Suprapubic skin (tissue), 4 donors: Measurements from ENCODE around the gene COMMD9.

Source experiments
- EP300 ChIP-seq: sonication (generic); formaldehyde crosslinking; IDR thresholded peaks from one replicate; pipeline ENCODE4 v1.6.1; 2017; ENCODE audit warnings: antibody characterized with exemption
- POLR2A ChIP-seq, 2 donors: fragments of 450-650 bp; IDR thresholded peaks; one replicate each; pipeline ENCODE4 v1.6.1; 2017; ENCODE audit warnings: antibody characterized with exemption in 2 of 2, mild to moderate bottlenecking in 2 of 2, moderate library complexity in 2 of 2
- POLR2AphosphoS5 ChIP-seq, 3 donors: sonication (generic); formaldehyde crosslinking; IDR thresholded peaks; one replicate each; pipeline ENCODE4 v1.6.1; 2017; ENCODE audit warnings: antibody characterized with exemption in 3 of 3
- TF ChIP-seq, protein P1 (sequence below), 2 donors: fragments of 200-600 bp in 1 of 2; fragments of 450-650 bp in 1 of 2; sonication (generic) in 1 of 2; IDR thresholded peaks; one replicate each; pipeline ENCODE4 v1.5.1; 2016 to 2019; ENCODE audit warnings: antibody characterized with exemption in 2 of 2, mild to moderate bottlenecking in 1 of 2, moderate library complexity in 1 of 2

GRCh38 chr11:36268337-36268985 is 20.8 kb downstream of the COMMD9 start:
- TF ChIP-seq, protein P1, sequence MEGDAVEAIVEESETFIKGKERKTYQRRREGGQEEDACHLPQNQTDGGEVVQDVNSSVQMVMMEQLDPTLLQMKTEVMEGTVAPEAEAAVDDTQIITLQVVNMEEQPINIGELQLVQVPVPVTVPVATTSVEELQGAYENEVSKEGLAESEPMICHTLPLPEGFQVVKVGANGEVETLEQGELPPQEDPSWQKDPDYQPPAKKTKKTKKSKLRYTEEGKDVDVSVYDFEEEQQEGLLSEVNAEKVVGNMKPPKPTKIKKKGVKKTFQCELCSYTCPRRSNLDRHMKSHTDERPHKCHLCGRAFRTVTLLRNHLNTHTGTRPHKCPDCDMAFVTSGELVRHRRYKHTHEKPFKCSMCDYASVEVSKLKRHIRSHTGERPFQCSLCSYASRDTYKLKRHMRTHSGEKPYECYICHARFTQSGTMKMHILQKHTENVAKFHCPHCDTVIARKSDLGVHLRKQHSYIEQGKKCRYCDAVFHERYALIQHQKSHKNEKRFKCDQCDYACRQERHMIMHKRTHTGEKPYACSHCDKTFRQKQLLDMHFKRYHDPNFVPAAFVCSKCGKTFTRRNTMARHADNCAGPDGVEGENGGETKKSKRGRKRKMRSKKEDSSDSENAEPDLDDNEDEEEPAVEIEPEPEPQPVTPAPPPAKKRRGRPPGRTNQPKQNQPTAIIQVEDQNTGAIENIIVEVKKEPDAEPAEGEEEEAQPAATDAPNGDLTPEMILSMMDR (IDR thresholded peaks at IDR 0.05), result no peak
- TF ChIP-seq POLR2A (IDR thresholded peaks at IDR 0.05) (no peak), EP300 (no peak), POLR2AphosphoS5 (IDR thresholded peaks at IDR 0.05) (no peak)
